Measurements from ENCODE around the gene PRMT3. TPM values are rescaled to one million over a fixed set of nuclear protein-coding genes. Genes with fewer than 3 reads are reported as not detected.

The PRMT3 gene
- total and polyA plus RNA-seq, 12 donors = 7.6 to 23.4 (median 15.0) TPM

DNA sequence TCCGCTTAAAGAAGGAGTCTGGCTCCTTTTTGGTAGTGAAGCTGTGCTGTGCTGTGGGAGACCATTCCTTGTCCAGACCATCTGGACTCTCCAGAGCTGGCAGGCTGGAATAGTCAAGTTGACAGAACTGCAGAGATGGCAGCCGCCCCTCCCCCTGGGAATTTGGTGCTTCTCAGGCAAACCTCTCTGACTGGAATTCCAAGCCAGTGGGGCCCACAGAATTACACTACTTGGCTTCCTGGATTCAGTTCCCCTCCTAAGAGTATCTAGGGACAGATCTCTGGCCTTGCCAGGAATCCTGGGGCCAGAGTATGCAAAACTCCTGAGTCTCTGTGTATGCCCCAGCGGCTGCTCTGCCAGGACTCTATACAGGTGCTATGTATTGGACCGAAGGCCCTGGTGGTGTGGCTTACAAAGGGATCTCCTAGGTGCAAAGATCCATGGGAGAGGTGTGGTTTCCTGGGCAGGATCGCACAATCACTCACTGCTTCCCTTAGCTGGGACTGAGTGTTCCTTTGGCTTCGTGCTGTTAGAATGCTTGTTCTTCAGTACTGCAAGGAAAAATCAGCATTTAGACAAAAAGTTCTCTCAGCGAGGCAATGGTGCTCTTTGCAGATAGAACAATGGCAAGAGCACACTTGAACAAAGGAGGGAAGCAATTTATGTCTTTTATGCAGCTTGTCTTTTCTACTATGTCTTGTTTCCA, 86.8 kb downstream of the PRMT3 start:
- TF ChIP-seq, protein P1, sequence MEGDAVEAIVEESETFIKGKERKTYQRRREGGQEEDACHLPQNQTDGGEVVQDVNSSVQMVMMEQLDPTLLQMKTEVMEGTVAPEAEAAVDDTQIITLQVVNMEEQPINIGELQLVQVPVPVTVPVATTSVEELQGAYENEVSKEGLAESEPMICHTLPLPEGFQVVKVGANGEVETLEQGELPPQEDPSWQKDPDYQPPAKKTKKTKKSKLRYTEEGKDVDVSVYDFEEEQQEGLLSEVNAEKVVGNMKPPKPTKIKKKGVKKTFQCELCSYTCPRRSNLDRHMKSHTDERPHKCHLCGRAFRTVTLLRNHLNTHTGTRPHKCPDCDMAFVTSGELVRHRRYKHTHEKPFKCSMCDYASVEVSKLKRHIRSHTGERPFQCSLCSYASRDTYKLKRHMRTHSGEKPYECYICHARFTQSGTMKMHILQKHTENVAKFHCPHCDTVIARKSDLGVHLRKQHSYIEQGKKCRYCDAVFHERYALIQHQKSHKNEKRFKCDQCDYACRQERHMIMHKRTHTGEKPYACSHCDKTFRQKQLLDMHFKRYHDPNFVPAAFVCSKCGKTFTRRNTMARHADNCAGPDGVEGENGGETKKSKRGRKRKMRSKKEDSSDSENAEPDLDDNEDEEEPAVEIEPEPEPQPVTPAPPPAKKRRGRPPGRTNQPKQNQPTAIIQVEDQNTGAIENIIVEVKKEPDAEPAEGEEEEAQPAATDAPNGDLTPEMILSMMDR (IDR thresholded peaks at IDR 0.05) = no peak
- TF ChIP-seq POLR2A (IDR thresholded peaks at IDR 0.05) = no peak
- H3K27me3 ChIP-seq = no peaks in the 10 kb centered on the region
- H3K27ac ChIP-seq = peak overlapping the region in 1 of 5 donors; percentile 8
- DNase-seq = no peak
- no peak overlapping the region for H3K4me3 ChIP-seq
- H3K9me3 ChIP-seq (replicated peaks in 1 of 3) = no peaks in the 10 kb centered on the region
- 59 to 88% (median 81%) methylated on average over 5 to 7 of the region's 7 CpGs for WGBS, 4 donors
- H3K4me1 ChIP-seq (replicated peaks in 1 of 2) = peaks cover 0 to 6% of the 10 kb centered on the region in 2 donors
- no peaks in the 10 kb centered on the region for H3K36me3 ChIP-seq (replicated peaks in 1 of 2)
- intact Hi-C loops (cut with DNase I) = no loop called here

DNA sequence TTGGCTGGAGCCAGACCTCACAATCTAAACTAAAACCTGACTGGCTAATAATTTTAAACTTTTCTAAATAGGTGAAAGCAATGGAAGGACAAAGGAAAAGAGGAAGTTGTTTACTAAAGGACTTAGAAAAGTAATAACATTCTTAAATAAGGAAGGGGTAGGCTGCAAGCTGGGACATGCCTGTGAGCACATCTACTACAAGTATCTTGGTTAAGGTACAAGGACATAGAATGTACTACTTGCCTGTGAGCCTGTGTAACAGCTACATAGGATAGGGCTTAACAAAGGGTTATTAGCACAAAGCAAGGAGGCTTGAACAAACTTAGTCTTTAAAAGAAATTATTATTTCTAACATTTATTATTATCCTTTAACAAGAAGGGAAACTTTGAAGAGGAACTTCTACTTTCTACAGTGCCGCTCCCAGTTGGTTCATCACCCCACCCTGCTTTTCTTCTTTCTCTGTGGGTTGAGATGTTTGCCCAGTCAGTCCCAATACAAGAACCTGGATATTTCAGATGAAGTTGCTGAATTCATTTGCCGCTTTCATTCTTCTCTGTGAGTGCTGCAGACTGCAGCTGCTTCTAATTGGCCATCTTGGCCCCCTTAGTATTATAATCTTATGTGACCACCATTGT, 87.5 kb downstream of the PRMT3 start:
- no peak for DNase-seq
- TF ChIP-seq, protein P1 (IDR thresholded peaks at IDR 0.05) = no peak
- TF ChIP-seq POLR2A (IDR thresholded peaks at IDR 0.05) = no peak
- H3K4me3 ChIP-seq = no peak overlapping the region
- no peaks in the 10 kb centered on the region for H3K36me3 ChIP-seq (replicated peaks in 1 of 2)
- no peak overlapping the region for H3K27ac ChIP-seq
- no peaks in the 10 kb centered on the region for H3K9me3 ChIP-seq (replicated peaks in 1 of 3)
- intact Hi-C loops (cut with DNase I) = no loop called here
- WGBS, 4 donors = 83 to 88% (median 85%) methylated on average over 2 of the region's 2 CpGs
- no peaks in the 10 kb centered on the region for H3K27me3 ChIP-seq
- peaks cover 0 to 6% of the 10 kb centered on the region in 2 donors for H3K4me1 ChIP-seq (replicated peaks in 1 of 2)

DNA sequence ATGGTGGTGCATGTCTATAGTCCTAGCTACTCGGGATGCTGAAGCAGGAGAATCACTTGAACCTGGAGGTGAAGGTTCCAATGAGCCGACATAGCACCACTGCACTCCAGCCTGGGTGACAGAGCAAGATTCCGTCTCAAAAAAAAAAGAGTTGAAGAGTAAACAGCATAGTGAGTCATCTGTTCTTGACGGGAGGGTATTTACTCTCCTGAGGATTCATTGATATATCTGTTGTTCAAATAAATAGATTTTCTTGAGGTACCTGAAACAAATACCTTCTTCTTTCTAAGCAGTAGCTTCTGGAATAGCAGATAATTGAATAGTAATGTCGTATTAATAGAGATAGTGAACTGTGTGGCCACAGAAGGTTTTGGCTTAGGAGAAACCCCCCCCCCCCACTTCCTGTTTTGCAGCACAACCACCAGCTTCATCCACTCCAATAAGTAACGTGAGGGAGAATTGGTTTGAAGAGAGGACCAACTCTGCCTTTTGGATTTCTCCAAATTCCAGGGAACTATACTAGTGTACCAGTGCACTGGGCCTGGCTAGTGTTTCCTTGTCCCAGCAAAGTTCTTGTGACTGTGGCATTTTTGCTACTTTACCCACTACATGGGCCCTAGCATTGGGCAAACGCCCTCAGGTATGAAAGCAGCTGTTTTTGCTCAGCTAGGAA, 90.0 kb downstream of the PRMT3 start:
- DNase-seq = no peak
- WGBS, 4 donors = 80 to 86% (median 84%) methylated on average over 7 of the region's 7 CpGs
- no peaks in the 10 kb centered on the region for H3K36me3 ChIP-seq (replicated peaks in 1 of 2)

GRCh38 chr11:20479513-20479912, 92.0 kb downstream of the PRMT3 start:
- WGBS, 4 donors = 96 to 97% (median 97%) methylated on average over 6 of the region's 6 CpGs
- H3K4me3 ChIP-seq = no peak overlapping the region
- no peak for DNase-seq
- H3K27me3 ChIP-seq = no peaks in the 10 kb centered on the region
- H3K4me1 ChIP-seq (replicated peaks in 1 of 2) = peaks cover 0 to 5% of the 10 kb centered on the region in 2 donors
- no peaks in the 10 kb centered on the region for H3K9me3 ChIP-seq (replicated peaks in 1 of 3)
- no peak for TF ChIP-seq POLR2A (IDR thresholded peaks at IDR 0.05)
- TF ChIP-seq, protein P1 (IDR thresholded peaks at IDR 0.05) = no peak
- no peaks in the 10 kb centered on the region for H3K36me3 ChIP-seq (replicated peaks in 1 of 2)
- no peak overlapping the region for H3K27ac ChIP-seq
- intact Hi-C loops (cut with DNase I) = no loop called here

More for the DNA sequence above, 90.0 kb downstream of the PRMT3 start:
- Histone ChIP-seq H3K9me3 (replicated peaks in 1 of 3) (no peaks in the 10 kb centered on the region), H3K4me3 (no peak overlapping the region), H3K4me1 (replicated peaks in 1 of 2) (peaks cover 0 to 6% of the 10 kb centered on the region in 2 donors), H3K27ac (no peak overlapping the region), H3K27me3 (no peaks in the 10 kb centered on the region)
- intact Hi-C loops (cut with DNase I) = no loop called here
- TF ChIP-seq, protein P1 (IDR thresholded peaks at IDR 0.05) = no peak
- TF ChIP-seq POLR2A (IDR thresholded peaks at IDR 0.05) = no peak

Measured in adrenal gland (tissue), 12 donors.